ENCODE data around the gene SLC26A2. TPM values are rescaled to one million over a fixed set of nuclear protein-coding genes. Genes with fewer than 3 reads are reported as not detected.
A peak's percentile ranks its signal among the peaks of the same experiment; 100 is the strongest.

Gene SLC26A2
- total RNA-seq, 1 experiment from 2014 or later = 5.4 TPM

DNA sequence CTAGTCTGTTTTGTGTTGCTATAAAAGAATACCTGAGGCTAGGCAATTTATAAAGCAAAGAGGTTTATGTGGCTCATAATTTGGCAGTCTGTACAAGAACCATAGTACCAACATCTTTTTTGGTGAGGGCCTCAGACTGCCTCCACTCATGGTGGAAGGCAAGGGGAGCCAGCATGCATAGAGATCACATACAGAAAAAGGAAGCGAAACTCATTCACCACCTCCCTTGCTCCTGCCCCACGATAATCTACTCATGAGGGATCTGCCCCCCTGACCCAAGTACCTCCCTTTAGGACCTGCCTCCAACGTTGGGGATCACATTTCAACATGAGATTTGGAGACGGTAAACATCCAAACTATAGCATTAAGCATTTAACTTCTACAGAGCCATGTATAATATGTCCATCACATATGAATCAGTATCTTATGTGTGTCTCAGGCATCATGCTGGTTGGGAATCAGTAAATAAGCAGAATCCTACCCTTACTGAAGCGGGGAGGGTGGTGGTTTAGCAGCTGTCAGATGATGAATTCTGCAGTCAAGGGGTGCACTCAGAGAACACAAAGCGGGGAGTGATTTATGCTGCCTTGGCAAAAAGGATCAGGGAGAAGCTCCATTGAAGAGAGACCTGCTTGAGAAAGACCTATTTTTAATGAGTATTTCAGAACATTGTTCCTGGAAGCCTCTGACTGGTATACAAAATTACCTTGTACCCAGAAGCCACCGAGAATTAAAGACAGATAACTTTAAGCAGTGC is 74.8 kb downstream of the SLC26A2 start:
- H3K9me3 ChIP-seq (ENCODE audit: low read length) = no peaks in the 10 kb centered on the region
- peak overlapping the region; percentile 48 for H3K4me2 ChIP-seq (ENCODE audit: low read depth, low read length, poor library complexity, severe bottlenecking)
- H3K4me3 ChIP-seq (ENCODE audit: low read length) = peak overlapping the region; percentile 30
- no peak overlapping the region for H2AFZ ChIP-seq (ENCODE audit: low read length)
- H3K27me3 ChIP-seq (ENCODE audit: low read length) = no peaks in the 10 kb centered on the region
- peak; percentile 86 for DNase-seq
- H3K79me2 ChIP-seq (ENCODE audit: low read length) = peaks cover 31% of the 10 kb centered on the region
- peaks cover 45% of the 10 kb centered on the region for H3K4me1 ChIP-seq (ENCODE audit: low read length)
- peak overlapping the region; percentile 15; the same call in 1 of the 2 replicates for H3K9ac ChIP-seq (ENCODE audit: low read length)
- H3K9me2 ChIP-seq (replicated peaks; ENCODE audit: insufficient read depth, low read length) = no peaks in the 10 kb centered on the region
- H3K36me3 ChIP-seq (ENCODE audit: insufficient read depth, low read length) = peaks cover 71% of the 10 kb centered on the region
- peak overlapping the region; percentile 85 for H3K27ac ChIP-seq (ENCODE audit: low read length)
- peaks cover 7% of the 10 kb centered on the region; the same call in 1 of the 2 replicates for H4K20me1 ChIP-seq (ENCODE audit: insufficient read depth, low read depth, low read length)

DNA sequence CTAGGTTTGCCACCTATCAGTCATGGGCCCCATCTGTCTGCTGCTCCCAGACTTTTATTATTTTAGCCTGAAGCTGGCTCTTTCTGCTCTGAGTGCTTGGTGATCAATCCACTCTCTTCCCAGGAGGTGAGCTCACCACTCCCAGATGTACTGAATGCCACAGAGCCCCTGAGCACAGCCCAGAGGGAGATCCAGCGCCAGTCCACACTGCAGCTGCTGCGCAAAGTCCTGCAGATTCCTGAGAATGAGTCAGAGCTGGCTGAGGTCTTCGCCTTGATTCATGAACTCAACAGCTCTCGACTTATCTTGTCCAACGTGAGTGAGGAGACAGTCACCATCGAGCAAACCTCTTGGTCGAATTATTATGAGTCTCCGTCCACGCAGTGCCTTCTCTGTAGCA is 76.0 kb downstream of the SLC26A2 start:
- Histone ChIP-seq H3K4me3 (ENCODE audit: low read length) (no peak overlapping the region), H3K9me2 (replicated peaks; ENCODE audit: insufficient read depth, low read length) (no peaks in the 10 kb centered on the region), H3K9ac (ENCODE audit: low read length) (no peak overlapping the region), H2AFZ (ENCODE audit: low read length) (no peak overlapping the region), H3K36me3 (ENCODE audit: insufficient read depth, low read length) (peaks cover 71% of the 10 kb centered on the region), H3K79me2 (ENCODE audit: low read length) (peaks cover 30% of the 10 kb centered on the region), H3K27ac (ENCODE audit: low read length) (peak overlapping the region; percentile 85), H3K4me1 (ENCODE audit: low read length) (peaks cover 45% of the 10 kb centered on the region), H3K9me3 (ENCODE audit: low read length) (no peaks in the 10 kb centered on the region), H4K20me1 (ENCODE audit: insufficient read depth, low read depth, low read length) (peaks cover 7% of the 10 kb centered on the region; the same call in 1 of the 2 replicates), H3K27me3 (ENCODE audit: low read length) (no peaks in the 10 kb centered on the region), H3K4me2 (ENCODE audit: low read depth, low read length, poor library complexity, severe bottlenecking) (peak overlapping the region; percentile 48)
- DNase-seq = no peak

Small RNA genes lying within 50 kb of the gene (small RNA-seq; reads per million reads assigned to genes)
- not detected for gene RF00019

Other genes with a start within 250 kb of the SLC26A2 start
- gene PPARGC1B, start 230.4 kb upstream of the SLC26A2 start, total RNA-seq (2014; rRNA removed; shearing (Covaris generic); ENCODE audit: low replicate concordance) = 6.1 and 7.0 TPM in 2 replicates
- not detected in 2 replicates for gene PDE6A, start 16.0 kb upstream of the SLC26A2 start, total RNA-seq (2014; rRNA removed; shearing (Covaris generic); ENCODE audit: low replicate concordance)
- gene TIGD6, start 39.9 kb downstream of the SLC26A2 start, total RNA-seq (2014; rRNA removed; shearing (Covaris generic); ENCODE audit: low replicate concordance) = 3.9 and 4.3 TPM in 2 replicates
- gene HMGXB3, start 40.0 kb downstream of the SLC26A2 start, total RNA-seq (2014; rRNA removed; shearing (Covaris generic); ENCODE audit: low replicate concordance) = 25.0 and 36.7 TPM in 2 replicates
- not detected in 2 replicates for gene CSF1R, start 125.8 kb downstream of the SLC26A2 start, total RNA-seq (2014; rRNA removed; shearing (Covaris generic); ENCODE audit: low replicate concordance)
- not detected in 2 replicates for gene PDGFRB, start 195.1 kb downstream of the SLC26A2 start, total RNA-seq (2014; rRNA removed; shearing (Covaris generic); ENCODE audit: low replicate concordance)
- not detected in 2 replicates for gene CDX1, start 206.0 kb downstream of the SLC26A2 start, total RNA-seq (2014; rRNA removed; shearing (Covaris generic); ENCODE audit: low replicate concordance)
- gene SLC6A7, start 229.3 kb downstream of the SLC26A2 start, total RNA-seq (2014; rRNA removed; shearing (Covaris generic); ENCODE audit: low replicate concordance) = not detected in 2 replicates

All from Karpas-422 (cell line).